Measurements from ENCODE around the gene RPGRIP1L.

- TF ChIP-seq EZH2 (IDR thresholded peaks at IDR 0.05) (no peak), CTCF (IDR thresholded peaks at IDR 0.05) (no peak)
These were observed 94.1 kb downstream of the RPGRIP1L start for GRCh38 chr16:53609536-53609935.
